Activated CD8-positive, alpha-beta memory T cell treated with anti-CD3 and anti-CD28 coated beads, Interleukin-2, amount 50 U/mL, for 24 hours (primary cell): Measurements from ENCODE around the gene CEP128.

Experiments used
- DNase-seq: peaks from one replicate; pipeline ENCODE4 v3.0.0-alpha.2; 2020; ENCODE audit errors: extremely low read depth

The CEP128 gene

DNA sequence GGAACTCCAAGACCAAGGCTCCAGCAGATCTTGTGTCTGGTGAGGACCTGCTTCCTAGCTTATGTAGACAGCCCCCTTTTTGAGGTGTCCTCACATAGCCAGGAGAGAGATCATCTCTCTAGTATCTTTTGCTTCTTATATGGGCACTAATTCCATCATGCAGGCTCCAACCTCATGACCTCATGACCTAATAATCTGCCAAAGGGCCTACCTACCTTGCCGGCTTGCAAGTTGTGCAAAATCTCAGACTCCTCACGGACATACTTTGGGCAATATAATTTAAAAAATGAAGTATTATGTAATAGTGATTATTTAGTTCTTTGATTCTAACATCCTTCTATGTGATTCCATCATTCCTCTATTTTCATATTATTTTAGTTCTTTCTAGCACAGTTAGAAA is 397.2 kb downstream of the CEP128 start:
- DNase-seq: no peak

DNA sequence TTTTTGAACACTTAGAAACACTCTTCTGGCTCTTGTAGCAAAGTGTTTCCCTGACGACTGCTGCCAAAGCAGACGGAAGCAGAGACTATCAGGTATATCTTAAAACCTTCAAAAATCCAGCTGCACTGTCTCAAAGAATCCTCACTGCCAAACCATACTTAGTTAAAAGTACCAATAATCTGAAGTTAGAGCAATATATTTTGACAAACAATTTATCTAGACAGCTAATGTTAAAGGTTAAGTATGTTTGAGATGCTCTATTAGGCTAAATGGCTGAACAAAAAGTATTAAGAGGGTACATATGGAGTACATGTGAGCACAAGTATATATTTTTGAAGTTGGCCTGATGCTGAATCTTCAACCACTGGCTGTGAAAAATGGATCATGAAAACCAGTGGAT is 398.3 kb downstream of the CEP128 start:
- DNase-seq: no peak

DNA sequence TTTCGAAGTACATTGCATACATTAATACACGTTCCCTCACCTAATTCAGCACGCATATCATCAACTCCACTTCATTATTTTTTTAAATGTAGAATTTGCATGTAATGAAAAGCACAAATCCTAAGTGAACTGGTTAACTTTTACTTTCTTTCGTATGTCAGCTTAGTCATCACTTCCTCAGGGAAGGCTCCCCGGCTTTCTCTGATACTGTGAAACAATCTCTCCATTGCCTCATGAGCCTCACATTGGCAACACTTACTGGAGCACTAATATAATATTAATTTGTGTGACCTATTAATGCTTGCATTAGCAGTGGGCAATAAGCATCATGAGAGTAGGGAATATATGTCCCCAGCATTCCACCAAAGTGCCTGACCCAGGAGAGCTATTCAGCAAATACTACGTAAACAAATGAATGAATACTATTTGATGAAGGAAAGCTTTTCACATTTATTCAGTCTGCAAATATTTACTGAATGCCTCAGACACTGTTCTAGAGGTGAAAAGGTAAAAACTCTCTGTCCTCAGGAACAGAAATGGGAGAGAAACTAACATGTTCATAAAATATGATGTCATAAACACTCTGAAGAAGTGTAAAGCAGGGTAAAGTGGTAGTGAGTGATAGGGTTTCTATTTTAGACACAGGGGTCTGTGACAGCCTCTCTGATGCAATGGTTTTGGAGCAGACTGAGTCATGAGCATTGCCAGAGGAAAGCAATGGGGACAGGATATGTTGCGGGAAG is 402.7 kb downstream of the CEP128 start:
- DNase-seq: no peak

DNA sequence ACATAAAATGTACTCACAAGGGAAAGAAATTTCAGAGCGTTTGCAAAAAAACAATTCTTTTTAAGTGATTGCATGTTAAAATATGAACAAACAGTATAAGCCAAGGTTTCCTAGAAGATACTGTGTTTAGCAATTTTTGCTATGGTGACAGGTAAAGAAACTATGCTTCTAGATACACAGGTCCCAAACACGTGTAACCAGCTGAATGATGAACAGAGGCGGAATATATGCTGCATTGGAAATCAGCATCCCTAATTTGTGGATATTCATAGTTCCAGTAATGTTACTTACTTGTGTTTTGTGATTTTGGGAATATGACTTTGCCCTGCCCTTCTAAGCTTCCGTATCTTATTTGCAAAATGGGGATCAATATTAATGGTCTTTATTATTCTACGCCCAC is 403.9 kb downstream of the CEP128 start:
- DNase-seq: no peak

DNA sequence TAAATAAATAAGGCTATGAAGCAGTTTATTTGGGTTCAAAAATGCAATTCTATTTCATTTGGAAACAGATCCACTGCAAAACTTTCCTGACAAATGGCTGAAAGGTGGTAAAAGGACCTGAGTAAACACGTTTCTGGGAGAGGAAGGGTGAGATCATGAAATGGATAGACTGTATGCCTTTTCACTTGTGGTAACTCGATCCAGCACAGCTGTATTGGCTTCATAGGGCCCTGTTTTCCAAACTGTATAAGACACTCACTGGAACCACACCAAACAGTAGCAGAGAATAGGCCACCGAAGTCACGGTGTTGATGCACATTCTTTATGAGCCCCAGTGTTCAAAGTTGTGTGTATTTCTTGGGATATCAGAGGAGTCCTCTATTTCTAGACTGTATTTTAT is 405.1 kb downstream of the CEP128 start:
- DNase-seq: no peak

DNA sequence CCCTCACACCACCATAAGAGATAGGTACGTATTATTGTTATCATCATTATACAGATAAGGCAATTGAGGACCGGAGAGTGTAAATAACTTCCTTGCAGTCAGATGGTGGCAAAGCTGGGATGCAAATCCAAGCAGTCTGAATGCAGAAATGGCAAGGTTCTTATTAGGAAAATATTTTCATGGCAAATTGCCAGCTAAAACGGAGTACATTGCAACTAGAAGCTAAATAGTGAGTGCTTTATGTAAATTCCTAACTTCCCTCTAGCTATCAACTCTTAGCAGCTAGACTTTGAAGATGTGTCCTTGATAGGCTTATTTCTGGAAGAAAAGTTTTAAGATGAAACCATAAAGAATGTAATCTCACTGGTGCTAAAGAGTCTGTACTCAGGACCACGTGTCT is 406.4 kb downstream of the CEP128 start:
- no peak for DNase-seq

DNA sequence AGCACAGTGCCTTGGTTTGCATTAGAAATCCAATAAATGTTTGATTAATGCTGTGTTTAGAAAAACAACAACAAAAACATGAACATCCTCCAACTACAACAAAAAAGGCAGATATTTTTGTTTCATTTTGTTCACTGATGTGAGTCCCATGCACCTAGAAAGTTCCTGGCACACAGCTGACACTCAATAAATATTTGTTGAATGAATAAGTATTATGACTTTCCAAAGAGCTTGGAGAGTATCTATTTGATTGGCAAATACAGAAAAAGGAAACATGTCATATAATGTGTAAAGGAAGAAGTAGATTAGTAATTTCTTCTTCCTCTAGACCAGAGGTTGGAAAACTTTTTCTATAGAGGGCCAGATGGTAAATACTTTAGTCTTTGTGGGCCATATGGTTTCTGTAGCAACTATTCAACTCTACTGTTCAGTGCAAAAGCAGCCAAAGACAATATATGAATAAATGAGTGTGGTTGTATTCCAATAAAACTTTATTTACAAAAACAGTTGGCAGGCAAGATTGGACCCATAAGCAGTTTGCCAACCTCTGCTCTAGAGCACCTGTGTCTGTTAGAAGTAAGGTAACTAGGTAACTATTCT is 417.9 kb downstream of the CEP128 start:
- no peak for DNase-seq

DNA sequence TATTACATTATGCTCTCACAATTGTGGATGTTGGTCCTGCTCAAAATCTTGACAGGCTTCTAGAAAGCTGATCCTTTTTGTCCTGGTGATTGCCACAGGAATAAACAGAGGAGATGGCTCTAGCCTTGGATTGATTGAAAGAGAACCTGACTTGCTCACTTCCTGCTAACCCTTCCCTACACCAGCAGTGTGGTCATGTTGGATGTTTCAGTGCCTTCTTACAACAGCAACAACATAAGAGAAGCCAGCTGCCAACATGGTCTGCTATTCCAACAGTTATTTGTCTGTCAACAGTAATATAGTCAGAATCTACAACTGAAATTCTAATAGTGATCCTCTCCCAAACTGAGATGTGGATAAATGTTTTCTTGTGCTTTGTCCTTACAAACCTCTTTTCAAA is 418.6 kb downstream of the CEP128 start:
- DNase-seq: no peak

DNA sequence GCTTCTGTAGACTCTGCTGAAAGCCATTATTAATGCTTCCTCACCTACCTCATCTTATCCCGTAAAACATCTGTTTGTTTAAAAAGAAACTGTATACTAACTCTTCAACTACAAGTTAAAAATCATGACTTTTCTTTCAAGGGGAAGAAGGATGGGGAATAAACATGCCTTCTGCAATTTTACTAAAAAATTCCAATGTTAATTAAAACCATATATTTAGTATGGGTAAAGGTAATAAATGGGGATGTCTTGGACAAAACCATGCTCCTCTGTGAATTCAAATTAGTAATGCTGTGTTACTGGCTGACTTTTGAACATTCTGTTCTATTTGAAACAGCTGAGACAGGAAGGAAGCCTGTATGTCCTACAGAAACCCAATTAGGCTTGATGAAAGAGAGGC is 419.1 kb downstream of the CEP128 start:
- no peak for DNase-seq

DNA sequence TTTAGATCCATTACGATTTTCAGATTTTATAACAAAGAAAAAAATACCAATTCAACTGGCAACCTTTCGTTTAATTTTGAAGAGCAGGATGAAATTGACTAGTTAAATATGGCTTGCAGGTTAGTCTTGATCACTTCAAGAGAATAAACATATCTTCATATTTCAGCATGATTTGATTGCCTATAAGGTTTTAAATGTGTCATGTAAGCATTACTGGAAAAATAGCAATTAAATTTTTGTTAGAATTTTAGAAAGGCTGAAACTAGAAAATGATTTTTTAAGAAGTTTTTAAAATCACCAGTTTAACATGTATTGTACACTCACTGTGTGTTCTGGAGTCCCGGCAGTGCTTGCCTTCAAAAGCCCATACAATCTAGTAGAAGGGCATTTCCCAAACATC is 420.1 kb downstream of the CEP128 start:
- no peak for DNase-seq

DNA sequence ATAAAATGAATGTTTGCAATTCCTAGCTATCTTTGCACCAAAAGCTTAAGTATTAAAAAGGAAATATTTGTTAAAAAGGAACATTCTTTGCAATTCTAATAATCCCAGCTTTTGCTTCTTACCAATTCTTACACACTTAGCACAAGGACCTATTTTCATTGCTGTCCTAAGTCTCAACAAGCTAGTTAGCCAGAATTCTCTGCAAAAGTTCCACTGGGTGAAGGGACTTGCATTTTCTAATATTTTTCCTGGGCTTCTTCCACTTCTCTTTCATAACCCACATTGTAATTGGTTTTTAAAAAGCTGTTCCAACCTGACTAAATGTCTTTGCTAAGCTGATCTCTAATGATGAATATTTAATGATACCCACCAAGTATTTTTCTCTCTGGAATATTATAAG is 422.5 kb downstream of the CEP128 start:
- no peak for DNase-seq

DNA sequence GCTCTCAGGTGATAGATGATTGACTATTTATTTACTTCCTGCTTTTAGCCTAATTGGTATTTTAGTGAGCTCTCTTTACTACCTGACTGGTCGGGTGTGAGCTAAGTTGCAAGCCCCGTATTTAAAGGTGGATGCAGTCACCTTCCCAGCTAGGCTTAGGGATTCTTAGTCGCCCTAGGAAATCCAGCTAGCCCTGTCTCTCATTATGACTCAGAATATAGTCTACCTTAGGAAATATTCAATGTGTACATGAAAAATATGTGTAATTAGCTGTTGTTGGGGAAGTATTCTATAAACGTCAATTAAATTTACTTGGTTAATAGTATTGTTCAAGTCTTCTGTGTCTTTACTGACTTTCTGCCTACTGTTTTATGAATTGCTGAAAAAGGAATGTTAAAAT is 423.4 kb downstream of the CEP128 start:
- no peak for DNase-seq

DNA sequence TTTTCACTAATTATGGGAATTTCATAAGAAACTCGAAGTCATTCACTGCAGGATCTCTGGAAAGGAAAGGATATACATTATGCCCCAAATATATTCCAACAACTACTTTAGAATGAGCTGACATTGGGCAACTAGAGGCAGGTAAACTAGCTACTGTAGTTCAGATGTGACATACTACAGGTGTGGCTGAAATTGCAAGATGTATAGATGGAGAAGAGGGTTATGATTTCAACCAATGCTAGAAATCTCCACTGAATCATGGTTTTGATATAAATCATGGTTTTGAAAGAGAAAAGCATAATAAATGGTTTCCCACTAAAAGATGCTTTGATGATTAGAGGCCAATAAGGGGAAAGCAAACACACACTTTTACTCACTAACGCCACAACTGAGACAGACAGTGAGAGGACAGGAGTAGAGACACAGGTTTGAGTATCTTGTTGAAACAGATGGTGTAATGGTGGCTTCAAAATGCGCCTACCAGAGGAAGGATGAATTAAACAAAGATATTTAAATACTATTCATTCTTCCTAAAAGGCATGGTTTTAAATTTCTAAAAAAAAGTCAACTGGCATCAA is 434.2 kb downstream of the CEP128 start:
- DNase-seq: no peak

DNA sequence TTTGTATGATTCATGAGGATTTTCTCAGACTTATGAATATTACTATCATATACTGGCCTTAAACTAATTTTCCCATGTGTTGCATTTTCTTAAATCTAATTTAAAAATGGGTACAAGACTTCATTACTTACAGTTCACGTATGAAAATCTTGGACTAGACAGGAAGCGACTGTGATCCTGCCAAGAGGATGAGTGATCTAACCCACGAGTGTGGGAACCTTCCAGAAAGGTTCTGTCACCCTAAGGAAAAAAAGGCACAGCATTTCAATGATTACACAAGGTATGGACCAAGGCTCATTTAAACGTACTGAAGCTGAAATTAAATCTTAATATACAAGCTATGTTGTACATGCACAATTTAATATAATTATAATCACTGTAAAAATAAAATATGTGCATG is 436.8 kb downstream of the CEP128 start:
- no peak for DNase-seq

DNA sequence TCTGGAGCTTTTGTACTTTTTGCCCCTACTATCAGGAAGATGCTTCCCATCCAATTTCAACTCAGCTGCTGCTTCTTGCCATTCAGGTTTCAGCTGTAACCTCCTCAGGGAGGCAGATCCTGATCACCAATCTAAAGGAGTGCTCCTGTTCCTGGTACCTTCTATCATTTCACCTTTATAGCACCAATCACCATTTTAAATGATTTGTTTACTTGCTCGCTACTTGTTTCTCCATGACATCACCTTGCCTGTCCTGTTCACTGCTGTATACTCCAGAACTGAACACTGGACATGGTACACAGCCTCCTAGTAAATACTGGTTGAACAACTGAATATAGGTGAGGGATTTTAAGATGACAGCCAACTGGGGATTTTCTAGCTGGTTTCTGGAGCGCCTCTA is 443.0 kb downstream of the CEP128 start:
- DNase-seq: no peak

DNA sequence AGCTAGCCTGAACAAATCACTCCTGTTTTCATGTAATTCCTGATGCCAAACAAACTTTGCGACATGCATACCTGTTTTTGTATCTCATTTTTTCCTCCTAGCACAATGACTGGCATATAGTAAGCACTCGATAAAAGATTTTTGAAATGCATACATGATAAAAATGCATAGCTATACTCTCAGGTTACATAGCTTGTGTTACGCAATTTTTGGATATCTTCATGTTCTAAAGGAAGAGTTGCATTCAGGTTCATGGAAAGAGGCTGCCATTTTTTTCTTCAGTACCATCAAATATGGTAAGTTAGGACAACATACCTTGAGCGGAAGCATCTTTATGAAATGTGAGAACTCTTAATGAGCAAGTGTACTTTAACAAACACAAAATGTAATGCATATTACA is 445.4 kb downstream of the CEP128 start:
- no peak for DNase-seq

DNA sequence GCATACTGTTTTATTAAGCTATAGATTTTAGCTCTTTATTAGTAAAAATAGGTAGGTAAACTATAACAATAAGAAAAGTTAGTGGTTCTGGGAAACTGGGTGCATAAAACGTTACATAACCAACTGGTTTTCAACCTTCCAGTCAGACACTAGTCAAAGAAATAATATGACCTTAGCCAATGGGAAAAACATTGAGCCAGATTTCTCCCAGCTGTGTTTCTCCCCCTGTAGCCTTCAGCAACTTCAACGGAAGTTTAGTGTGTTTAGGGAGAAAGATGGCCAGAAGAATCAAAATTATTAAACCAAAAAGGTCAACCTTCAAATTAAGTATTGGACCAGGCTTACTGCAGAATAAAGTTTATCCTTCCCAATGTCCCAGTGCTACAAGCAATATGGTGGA is 446.8 kb downstream of the CEP128 start:
- DNase-seq: no peak

DNA sequence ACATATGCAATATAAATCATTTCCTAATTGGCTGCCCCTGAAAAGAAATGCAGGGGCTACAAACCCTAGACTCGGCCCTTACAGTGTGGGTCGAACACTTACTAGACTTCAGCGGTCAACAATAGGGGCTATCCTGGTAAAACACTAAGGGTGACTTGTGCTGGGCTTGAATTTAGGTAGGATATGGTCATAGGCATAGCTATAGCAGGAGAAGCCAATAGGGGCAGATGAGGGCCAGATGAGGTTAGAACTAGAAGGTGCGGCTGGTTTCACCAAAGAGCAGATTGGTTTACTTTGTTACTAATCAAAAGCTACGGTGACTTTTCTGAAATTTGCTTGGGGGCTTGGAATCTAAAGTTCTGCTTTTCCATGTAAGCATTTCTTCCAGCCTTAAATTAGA is 447.9 kb downstream of the CEP128 start:
- no peak for DNase-seq

DNA sequence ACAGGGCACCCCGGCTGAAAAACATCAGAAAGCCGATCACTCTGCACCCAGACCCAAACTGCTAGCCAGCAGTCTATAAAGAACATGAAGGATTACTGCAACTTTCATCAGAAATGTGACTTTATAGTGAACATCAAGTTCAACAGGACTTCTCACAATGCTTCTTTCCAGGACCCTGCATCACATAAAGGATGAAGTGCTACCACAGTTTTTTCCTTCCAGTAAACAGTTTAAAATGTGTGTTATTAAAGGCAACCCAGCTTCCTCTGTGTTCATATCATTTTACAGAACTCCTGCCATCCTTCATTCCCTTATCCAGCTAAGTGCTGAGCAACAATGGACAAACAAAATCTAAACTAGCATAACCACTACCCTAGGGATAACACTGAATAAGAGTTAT is 449.9 kb downstream of the CEP128 start:
- no peak for DNase-seq

DNA sequence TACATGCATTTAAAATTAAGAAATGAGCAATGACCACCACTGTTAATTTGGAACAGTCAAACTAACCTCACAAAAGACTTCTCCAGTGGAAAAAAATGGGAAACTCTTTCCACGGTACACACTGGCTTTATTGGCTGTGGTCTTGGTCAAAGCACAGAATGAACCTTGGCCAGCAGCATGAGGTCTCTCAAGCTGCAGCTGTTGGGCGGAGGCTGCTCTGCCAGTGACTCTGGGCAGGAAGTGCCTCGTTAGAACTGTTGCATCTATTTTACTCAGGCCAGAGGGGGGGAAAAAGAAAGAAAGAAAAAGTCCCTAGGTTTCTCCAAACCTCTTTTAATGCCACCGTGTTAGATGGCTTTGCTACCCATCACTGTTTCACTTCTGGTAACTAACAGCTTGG is 450.4 kb downstream of the CEP128 start:
- DNase-seq: no peak

DNA sequence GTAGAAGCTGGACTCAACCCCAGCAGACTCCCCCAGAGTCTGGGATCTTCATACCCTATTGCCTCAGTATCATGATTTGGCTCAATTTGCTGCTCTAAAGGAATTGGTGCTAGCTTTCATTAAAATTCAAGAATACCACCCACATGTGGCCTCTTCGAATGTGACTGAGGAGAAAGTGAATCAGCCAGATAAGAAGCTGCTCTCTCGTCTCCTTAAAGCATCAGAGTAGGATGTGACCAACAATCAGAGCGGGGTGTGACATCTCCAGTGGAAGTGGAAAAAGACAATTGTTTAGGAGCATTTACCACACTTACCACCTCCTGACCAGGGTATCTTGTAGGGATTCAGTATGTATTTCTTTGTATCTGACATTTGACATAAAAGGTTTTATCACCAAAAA is 452.0 kb downstream of the CEP128 start:
- no peak for DNase-seq

DNA sequence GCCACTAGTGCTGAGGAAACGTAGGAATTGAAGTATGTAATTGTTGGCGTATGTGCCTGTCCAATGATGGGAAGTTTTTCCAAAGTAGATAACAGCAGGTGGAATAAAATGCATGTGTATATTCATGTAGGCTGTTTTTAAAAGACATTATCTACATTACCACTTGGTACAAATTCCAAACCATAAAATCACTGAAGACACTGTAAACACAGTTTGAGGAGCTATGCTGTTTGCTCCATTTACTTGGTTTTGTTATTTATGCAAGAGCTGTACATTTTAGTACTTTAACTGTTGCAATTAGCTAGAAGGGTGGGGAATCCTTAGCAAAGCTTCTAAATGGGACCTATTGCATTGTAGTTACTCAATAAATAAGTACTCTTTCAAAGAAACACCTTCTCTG is 455.8 kb downstream of the CEP128 start:
- DNase-seq: no peak

DNA sequence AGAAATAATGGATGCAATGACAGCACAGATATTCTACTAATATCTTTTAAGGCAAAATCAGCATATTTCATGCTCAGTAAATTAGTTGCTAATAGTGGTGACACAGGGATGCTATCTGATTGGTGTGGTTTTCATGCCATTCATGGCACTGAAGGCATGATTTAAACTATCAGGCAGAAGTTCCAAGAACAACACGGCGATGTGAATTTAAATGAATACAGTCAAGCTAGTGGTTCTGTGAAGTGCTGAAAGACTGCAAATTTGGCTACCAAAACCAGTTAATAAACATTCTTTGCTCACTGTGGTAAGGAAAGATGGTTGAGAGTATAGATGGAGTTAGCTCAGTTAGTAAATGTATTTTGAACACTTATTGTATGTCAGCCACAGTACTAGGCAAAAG is 458.2 kb downstream of the CEP128 start:
- DNase-seq: no peak
